Measurements from ENCODE around the gene PCNX2. TPM values are rescaled to one million over a fixed set of nuclear protein-coding genes. Genes with fewer than 3 reads are reported as not detected.

The PCNX2 gene
- total and polyA plus RNA-seq, 2 of the 13 experiments (the other 11 are each of a cell fraction or from before 2014, with no cell fraction given), result 0.11 to 0.42 TPM

DNA sequence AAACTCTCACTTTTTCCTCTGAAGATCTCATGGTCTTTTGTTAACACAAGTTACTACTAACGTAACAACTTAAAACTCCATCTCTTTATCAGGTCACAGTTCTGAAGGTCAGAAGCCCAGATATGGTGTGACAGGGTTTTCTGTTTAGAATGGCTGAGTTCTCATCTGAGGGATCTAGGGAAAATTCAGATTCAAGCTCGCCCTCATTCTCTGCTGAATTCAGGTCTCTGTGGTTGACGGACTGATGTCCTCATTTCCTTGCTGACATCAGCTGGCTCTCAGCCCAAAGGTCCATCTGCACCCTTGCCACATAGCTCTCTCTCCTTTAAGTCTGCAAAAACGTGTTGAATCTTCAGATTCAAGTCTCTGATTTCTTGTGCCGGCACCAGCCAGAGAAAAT lies 351.2 kb downstream of the PCNX2 start:
- H3K4me3 ChIP-seq (replicated peaks in 1 of 3; ENCODE audit: insufficient read depth in 1 of 3, low read depth in 2 of 3, low read length in 3 of 3), result no peak overlapping the region
- BruUV-seq (replicated peaks), result no TSS peak
- no peaks in the 10 kb centered on the region for H3K9me3 ChIP-seq (ENCODE audit: low read length)
- H3K27ac ChIP-seq (ENCODE audit: extremely low read length, insufficient read depth, low read length), result no peak overlapping the region
- WGBS (ENCODE audit: low lambda C conversion rate), result 28% methylated on average over 5 of the region's 5 CpGs
- no peaks in the 10 kb centered on the region for H4K20me1 ChIP-seq (ENCODE audit: insufficient read depth, low read length)
- no peak overlapping the region for H3K9ac ChIP-seq (ENCODE audit: insufficient read depth, low read depth, low read length)
- no peak overlapping the region for H2AFZ ChIP-seq (ENCODE audit: low read length)
- POLR2A ChIA-PET, result no interaction called here
- TF ChIP-seq, protein P1, sequence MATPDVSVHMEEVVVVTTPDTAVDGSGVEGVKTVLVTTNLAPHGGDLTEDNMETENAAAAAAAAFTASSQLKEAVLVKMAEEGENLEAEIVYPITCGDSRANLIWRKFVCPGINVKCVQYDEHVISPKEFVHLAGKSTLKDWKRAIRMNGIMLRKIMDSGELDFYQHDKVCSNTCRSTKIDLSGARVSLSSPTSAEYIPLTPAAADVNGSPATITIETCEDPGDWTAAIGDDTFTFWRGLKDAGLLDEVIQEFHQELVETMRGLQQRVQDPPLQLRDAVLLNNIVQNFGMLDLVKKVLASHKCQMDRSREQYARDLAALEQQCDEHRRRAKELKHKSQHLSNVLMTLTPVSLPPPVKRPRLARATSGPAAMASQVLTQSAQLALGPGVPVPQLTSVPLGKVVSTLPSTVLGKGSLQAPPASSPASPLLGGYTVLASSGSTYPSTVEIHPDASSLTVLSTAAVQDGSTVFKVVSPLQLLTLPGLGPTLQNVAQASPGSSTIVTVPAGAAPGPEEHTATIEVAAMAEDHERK (CRISPR knock-in tag; IDR thresholded peaks at IDR 0.05; ENCODE audit: low read depth), result no peak
- TF ChIP-seq, protein P2, sequence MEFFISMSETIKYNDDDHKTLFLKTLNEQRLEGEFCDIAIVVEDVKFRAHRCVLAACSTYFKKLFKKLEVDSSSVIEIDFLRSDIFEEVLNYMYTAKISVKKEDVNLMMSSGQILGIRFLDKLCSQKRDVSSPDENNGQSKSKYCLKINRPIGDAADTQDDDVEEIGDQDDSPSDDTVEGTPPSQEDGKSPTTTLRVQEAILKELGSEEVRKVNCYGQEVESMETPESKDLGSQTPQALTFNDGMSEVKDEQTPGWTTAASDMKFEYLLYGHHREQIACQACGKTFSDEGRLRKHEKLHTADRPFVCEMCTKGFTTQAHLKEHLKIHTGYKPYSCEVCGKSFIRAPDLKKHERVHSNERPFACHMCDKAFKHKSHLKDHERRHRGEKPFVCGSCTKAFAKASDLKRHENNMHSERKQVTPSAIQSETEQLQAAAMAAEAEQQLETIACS (CRISPR knock-in tag; IDR thresholded peaks at IDR 0.05), result no peak
- TF ChIP-seq MATR3 (CRISPR knock-in tag; IDR thresholded peaks at IDR 0.05), result no peak
- TF ChIP-seq NFE2L1 (CRISPR knock-in tag; IDR thresholded peaks at IDR 0.05; ENCODE audit: borderline replicate concordance), result no peak
- TF ChIP-seq DNMT1 (CRISPR knock-in tag; IDR thresholded peaks at IDR 0.05), result no peak
- no peak for TF ChIP-seq EP300 (IDR thresholded peaks at IDR 0.05; ENCODE audit: low read depth in 2 of 2, low read length in 2 of 2)
- TF ChIP-seq EP300 (CRISPR knock-in tag; IDR thresholded peaks at IDR 0.05; ENCODE audit: borderline replicate concordance), result no peak
- TF ChIP-seq BHLHE40 (IDR thresholded peaks at IDR 0.05; ENCODE audit: low read length), result no peak
- TF ChIP-seq ZNF703 (CRISPR knock-in tag; IDR thresholded peaks at IDR 0.05; ENCODE audit: borderline replicate concordance), result no peak
- TF ChIP-seq ZNF510 (CRISPR knock-in tag; IDR thresholded peaks at IDR 0.05; ENCODE audit: low read depth), result no peak
- TF ChIP-seq ZNF598 (CRISPR knock-in tag; IDR thresholded peaks at IDR 0.05; ENCODE audit: borderline replicate concordance), result no peak
- intact Hi-C loops (cut with micrococcal nuclease; ENCODE audit: unreplicated experiment) (no loop called here), in situ Hi-C loops (cut with HindIII; ENCODE audit: extremely low pct_ligation_motif_present, low pct_unique_long_range_greater_than_20kb) (no loop called here)
- peaks cover 2% of the 10 kb centered on the region for H3K4me1 ChIP-seq (ENCODE audit: insufficient read depth, low read length)
- DNase-seq (ENCODE audit: low spot score) (no peak), FAIRE-seq (no peak), ATAC-seq (no peak)
- CTCF ChIA-PET (ENCODE audit: low intra/inter-chr PET ratio, low total read pairs), result no interaction called here
- no peaks in the 10 kb centered on the region for H3K36me3 ChIP-seq (replicated peaks in 1 of 2; ENCODE audit: control insufficient read depth in 1 of 2, insufficient read depth in 2 of 2, low read length in 2 of 2)
- H3K79me2 ChIP-seq (ENCODE audit: insufficient read depth, low read length), result no peaks in the 10 kb centered on the region
- H3K27me3 ChIP-seq (ENCODE audit: control insufficient read depth in 1 of 2, insufficient read depth in 2 of 2, low read length in 2 of 2), result peaks cover 0 to 5% of the 10 kb centered on the region in 2 experiments; a peak in 2 of 5 replicates
- no peak overlapping the region for H3K4me2 ChIP-seq (ENCODE audit: low read depth, low read length)
